ENCODE results near the gene RFC3.

DNA sequence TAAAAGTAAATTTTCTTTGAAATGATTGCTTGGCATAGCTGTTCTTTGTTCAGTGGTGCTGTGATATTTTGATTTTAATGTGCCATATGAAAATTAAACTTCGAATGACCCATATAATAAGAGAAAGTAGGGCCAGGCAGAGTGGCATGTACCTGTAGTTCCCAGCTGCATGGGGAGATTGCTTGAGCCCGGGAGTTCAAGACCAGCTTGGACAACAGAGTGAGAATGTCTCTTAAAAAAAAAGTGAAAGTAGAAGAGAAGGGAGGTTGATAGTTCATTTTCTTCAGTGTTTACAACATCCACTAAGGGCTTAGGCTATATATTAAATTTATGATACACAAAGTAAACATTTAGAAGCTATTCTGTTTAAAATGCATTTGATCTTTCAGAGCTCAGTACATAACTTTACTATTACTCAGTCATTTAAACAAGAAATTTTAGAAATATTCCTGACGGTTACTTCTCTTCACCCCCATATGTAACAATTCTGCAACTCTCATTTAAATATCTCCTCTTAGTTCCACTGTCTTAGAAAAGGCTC is 17.2 kb upstream of the RFC3 start:
- TF ChIP-seq, protein P1, sequence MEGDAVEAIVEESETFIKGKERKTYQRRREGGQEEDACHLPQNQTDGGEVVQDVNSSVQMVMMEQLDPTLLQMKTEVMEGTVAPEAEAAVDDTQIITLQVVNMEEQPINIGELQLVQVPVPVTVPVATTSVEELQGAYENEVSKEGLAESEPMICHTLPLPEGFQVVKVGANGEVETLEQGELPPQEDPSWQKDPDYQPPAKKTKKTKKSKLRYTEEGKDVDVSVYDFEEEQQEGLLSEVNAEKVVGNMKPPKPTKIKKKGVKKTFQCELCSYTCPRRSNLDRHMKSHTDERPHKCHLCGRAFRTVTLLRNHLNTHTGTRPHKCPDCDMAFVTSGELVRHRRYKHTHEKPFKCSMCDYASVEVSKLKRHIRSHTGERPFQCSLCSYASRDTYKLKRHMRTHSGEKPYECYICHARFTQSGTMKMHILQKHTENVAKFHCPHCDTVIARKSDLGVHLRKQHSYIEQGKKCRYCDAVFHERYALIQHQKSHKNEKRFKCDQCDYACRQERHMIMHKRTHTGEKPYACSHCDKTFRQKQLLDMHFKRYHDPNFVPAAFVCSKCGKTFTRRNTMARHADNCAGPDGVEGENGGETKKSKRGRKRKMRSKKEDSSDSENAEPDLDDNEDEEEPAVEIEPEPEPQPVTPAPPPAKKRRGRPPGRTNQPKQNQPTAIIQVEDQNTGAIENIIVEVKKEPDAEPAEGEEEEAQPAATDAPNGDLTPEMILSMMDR (IDR thresholded peaks at IDR 0.05): no peak
- no peak for TF ChIP-seq POLR2A (IDR thresholded peaks at IDR 0.05)
